ENCODE measurements around the gene PALB2.
"Not testable (repeated sequence)": the region's sequence is repeated elsewhere in the genome, so short reads cannot be mapped to it uniquely, and the experiment has no call there.

Gene PALB2

DNA sequence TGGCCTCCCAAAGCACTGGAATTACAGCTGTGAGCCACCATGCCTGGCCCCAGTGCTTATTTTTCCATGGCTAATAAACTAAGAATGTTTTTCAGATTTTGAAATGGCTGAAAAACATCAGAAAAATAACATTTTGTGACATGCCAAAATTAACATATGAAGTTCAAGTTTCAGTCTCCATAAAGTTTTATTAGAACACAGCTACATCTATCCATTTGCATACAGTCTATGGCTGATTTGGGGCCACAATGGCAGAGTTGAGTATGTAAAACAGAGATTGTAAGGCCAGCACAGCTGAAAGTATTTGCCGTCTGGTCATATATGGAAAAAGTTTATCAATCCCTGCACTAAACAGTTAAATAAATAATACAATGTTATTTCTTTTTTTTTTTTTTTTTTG, 31.2 kb downstream of the PALB2 start:
- ATAC-seq: no peak
- no peak overlapping the region for H3K27ac Mint-ChIP-seq
- DNase-seq (ENCODE audit: low spot score in 2 of 2): no peak
- H3K4me3 Mint-ChIP-seq: no peak overlapping the region
- no peaks in the 10 kb centered on the region for H3K9me3 Mint-ChIP-seq
- H3K36me3 Mint-ChIP-seq: peaks cover 62% of the 10 kb centered on the region
- no peaks in the 10 kb centered on the region for H3K4me1 Mint-ChIP-seq

GRCh38 chr16:23608194-23608593, 32.9 kb downstream of the PALB2 start:
- H3K27ac Mint-ChIP-seq: no peak overlapping the region
- no peaks in the 10 kb centered on the region for H3K9me3 Mint-ChIP-seq
- H3K4me1 Mint-ChIP-seq: no peaks in the 10 kb centered on the region
- H3K4me3 Mint-ChIP-seq: no peak overlapping the region
- ATAC-seq (no peak), DNase-seq (ENCODE audit: low spot score in 2 of 2) (no peak)
- H3K36me3 Mint-ChIP-seq: peaks cover 57% of the 10 kb centered on the region

GRCh38 chr16:23607726-23608125, 33.4 kb downstream of the PALB2 start:
- H3K9me3 Mint-ChIP-seq: no peaks in the 10 kb centered on the region
- H3K4me1 Mint-ChIP-seq: no peaks in the 10 kb centered on the region
- no peak overlapping the region for H3K27ac Mint-ChIP-seq
- no peak overlapping the region for H3K4me3 Mint-ChIP-seq
- ATAC-seq (no peak), DNase-seq (ENCODE audit: low spot score in 2 of 2) (no peak)
- H3K36me3 Mint-ChIP-seq: peaks cover 57% of the 10 kb centered on the region

- ATAC-seq (no peak), DNase-seq (ENCODE audit: low spot score in 2 of 2) (peak in 1 of 2 donors; percentile 3)
- Mint-ChIP-seq H3K4me3 (peak overlapping the region; percentile 75), H3K4me1 (peaks cover 30% of the 10 kb centered on the region), H3K9me3 (no peaks in the 10 kb centered on the region), H3K36me3 (peaks cover 41% of the 10 kb centered on the region), H3K27ac (peak overlapping the region; percentile 61)
These were observed 43.9 kb downstream of the PALB2 start for GRCh38 chr16:23597003-23597756.

DNA sequence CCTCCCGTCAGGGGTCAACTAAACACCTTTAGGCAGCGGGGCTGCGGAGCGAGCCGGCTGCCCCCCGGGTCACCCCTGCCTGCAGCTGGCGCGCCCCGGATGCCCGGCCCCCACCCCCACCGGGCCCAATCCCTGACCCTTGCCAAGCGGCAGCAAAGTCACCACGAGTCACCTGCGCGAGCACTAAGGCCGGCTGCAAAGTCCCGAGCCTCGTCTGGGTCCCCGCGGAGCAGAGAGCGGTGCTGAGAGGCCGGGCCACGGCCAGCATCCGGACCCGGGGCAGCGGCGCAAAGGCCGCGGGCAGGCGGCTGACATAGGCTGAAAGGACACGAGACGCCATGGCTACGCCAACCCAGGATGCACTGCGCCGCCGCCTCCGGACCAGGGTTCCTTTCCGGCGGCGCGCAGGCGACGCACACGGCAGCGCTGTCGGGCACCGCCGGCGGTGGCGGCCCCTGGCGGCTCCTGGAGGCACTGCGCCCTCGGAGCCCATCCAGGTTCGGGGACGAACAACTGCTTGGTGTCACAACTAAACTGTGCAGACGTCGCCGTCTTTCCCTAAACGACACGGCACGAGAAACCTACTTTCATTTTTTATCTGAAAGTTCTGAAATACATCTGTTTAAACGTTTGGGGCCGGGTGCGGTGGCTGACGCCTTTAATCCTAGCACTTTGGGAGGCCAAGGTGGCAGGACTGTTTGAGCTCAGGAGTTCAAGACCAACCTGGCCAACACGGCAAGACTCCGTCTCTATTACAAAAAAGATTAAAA, 45.0 kb downstream of the PALB2 start, which contains the start of gene NDUFAB1:
TSS of gene NDUFAB1 (minus strand) at position 366 of the 770 bp plus-strand sequence. CDS start at position 340, 26 bp downstream.
- Mint-ChIP-seq H3K4me1 (peaks cover 39% of the 10 kb centered on the region), H3K27ac (peak within 1 kb of the TSS; percentile 86), H3K4me3 (peak within 1 kb of the TSS; percentile 75), H3K36me3 (peaks cover 41% of the 10 kb centered on the region), H3K9me3 (no peaks in the 10 kb centered on the region)
- ATAC-seq: peak; percentile 99
- DNase-seq (ENCODE audit: low spot score in 2 of 2): peak; percentile 97 to 98

GRCh38 chr16:23595246-23595950, 45.7 kb downstream of the PALB2 start:
- no peaks in the 10 kb centered on the region for H3K9me3 Mint-ChIP-seq
- peaks cover 39% of the 10 kb centered on the region for H3K4me1 Mint-ChIP-seq
- ATAC-seq (peak; percentile 22), DNase-seq (ENCODE audit: low spot score in 2 of 2) (peak in 1 of 2 donors; percentile 52)
- H3K27ac Mint-ChIP-seq: peak overlapping the region; percentile 86
- H3K4me3 Mint-ChIP-seq: peak overlapping the region; percentile 75
- H3K36me3 Mint-ChIP-seq: peaks cover 41% of the 10 kb centered on the region

DNA sequence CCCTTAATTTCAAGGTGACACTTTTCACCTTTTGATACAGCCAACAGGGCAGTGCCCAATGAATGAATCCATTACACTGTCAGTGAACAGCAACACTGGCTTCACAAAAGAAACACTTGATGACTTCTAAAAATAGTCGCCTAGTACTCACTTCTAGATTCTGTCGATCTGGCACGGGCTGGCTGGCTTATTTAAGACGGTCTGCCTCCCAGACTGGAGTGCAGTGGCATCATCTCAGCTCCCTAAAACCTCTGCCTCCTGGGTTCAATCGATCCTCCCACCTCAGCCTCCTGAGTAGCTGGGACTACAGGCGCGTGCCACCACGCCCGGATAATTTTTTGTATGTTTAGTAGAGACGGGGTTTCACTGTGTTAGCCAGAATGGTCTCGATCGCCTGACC, 46.9 kb downstream of the PALB2 start:
- H3K4me3 Mint-ChIP-seq: no peak overlapping the region
- H3K27ac Mint-ChIP-seq: no peak overlapping the region
- DNase-seq (ENCODE audit: low spot score in 2 of 2) (no peak), ATAC-seq (no peak)
- H3K9me3 Mint-ChIP-seq: no peaks in the 10 kb centered on the region
- peaks cover 54% of the 10 kb centered on the region for H3K36me3 Mint-ChIP-seq
- H3K4me1 Mint-ChIP-seq: peaks cover 39% of the 10 kb centered on the region

- no peaks in the 10 kb centered on the region for H3K9me3 Mint-ChIP-seq
- no peak overlapping the region for H3K4me3 Mint-ChIP-seq
- peaks cover 94% of the 10 kb centered on the region for H3K36me3 Mint-ChIP-seq
- no peak for ATAC-seq
- DNase-seq (ENCODE audit: low spot score in 2 of 2): no peak
- peaks cover 22% of the 10 kb centered on the region for H3K4me1 Mint-ChIP-seq
- no peak overlapping the region for H3K27ac Mint-ChIP-seq
These were observed 50.9 kb downstream of the PALB2 start for GRCh38 chr16:23590181-23590580.

GRCh38 chr16:23587726-23588125, 53.4 kb downstream of the PALB2 start:
- no peak overlapping the region for H3K27ac Mint-ChIP-seq
- no peak overlapping the region for H3K4me3 Mint-ChIP-seq
- ATAC-seq (no peak), DNase-seq (ENCODE audit: low spot score in 2 of 2) (no peak)
- no peaks in the 10 kb centered on the region for H3K9me3 Mint-ChIP-seq
- H3K4me1 Mint-ChIP-seq: peaks cover 13% of the 10 kb centered on the region
- H3K36me3 Mint-ChIP-seq: peaks cover 99% of the 10 kb centered on the region

DNA sequence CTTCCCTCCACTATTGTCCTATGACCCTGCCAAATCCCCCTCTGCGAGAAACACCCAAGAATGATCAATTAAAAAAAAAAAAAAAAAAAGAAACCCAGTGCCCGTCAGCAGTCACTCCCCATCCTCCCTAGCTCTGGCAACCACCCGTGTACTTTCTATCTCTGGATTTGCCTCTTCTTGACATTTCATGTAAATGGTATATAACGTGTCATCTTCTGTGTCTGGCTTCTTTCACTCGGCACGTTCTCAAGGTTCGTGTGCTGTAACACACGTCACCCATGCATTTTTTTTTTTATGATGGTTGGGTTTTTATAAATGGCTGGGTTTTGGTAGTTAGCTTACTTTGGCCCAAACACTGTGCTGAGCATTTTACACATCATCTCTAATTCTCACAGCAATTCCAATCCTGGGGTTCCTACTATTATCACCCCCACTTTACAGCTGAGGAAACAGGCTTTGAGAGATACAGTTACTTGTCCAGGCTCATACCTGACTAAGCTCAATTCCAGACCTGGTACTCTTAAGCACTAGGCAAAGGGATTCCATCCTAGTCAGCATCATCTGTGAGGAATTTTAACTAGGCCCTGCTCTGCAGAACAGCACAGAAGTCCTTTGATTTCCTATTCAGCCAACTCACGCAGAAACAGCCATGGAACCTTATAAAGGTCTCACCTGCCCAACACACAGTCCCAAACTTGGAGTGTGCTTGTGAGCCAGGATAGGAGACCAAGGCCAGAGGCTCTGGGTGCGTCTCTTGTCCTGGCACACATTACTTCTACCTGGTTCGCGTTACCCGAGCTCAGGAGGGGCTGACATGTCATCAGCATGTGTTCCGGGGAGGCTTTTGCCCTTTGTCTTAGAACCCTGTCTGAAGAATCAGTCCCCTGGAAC, 56.7 kb downstream of the PALB2 start:
- H3K27ac Mint-ChIP-seq: no peak overlapping the region

DNA sequence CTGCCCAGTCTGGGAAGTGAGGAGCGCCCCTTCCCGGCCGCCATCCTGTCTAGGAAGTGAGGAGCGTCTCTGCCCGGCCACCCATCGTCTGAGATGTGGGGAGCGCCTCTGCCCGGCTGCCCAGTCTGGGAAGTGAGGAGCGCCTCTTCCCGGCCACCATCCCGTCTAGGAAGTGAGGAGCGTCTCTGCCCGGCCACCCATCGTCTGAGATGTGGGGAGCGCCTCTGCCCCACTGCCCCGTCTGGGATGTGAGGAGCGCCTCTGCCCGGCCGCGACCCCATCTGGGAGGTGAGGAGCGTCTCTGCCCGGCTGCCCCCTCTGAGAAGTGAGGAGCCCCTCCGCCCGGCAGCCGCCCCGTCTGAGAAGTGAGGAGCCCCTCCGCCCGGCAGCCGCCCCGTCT, 57.8 kb downstream of the PALB2 start:
- peaks cover 99% of the 10 kb centered on the region for H3K36me3 Mint-ChIP-seq
- ATAC-seq; H3K27ac Mint-ChIP-seq; H3K9me3 Mint-ChIP-seq; H3K4me3 Mint-ChIP-seq; DNase-seq (ENCODE audit: low spot score in 2 of 2); H3K4me1 Mint-ChIP-seq: not testable (repeated sequence)

More for the DNA sequence above, 56.7 kb downstream of the PALB2 start:
- H3K9me3 Mint-ChIP-seq: no peaks in the 10 kb centered on the region
- H3K4me3 Mint-ChIP-seq: no peak overlapping the region
- no peak for DNase-seq (ENCODE audit: low spot score in 2 of 2)
- ATAC-seq: no peak
- no peaks in the 10 kb centered on the region for H3K4me1 Mint-ChIP-seq
- H3K36me3 Mint-ChIP-seq: peaks cover 99% of the 10 kb centered on the region

DNA sequence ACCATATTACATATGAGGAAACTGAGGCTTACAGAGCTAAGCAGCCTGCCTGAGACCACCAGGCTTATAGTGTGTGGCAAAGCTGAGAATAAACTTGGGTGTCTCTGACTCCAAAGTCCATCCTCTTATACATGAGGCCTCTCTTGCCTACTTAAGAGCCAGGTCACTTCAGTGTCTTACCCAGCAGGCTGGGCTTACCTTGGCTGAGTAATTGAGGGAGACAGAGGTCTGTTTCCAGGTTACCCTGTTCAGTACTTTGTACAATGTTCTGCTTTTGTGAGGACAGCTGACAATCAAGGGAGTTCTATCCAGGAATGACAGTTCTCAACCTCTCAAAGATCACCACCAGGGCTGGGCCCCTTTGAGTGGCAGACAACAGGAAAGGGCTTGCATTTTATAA, 59.3 kb downstream of the PALB2 start:
- no peak for ATAC-seq
- no peak for DNase-seq (ENCODE audit: low spot score in 2 of 2)
- Mint-ChIP-seq H3K27ac (no peak overlapping the region), H3K4me1 (no peaks in the 10 kb centered on the region), H3K36me3 (peaks cover 85% of the 10 kb centered on the region), H3K4me3 (no peak overlapping the region), H3K9me3 (no peaks in the 10 kb centered on the region)

DNA sequence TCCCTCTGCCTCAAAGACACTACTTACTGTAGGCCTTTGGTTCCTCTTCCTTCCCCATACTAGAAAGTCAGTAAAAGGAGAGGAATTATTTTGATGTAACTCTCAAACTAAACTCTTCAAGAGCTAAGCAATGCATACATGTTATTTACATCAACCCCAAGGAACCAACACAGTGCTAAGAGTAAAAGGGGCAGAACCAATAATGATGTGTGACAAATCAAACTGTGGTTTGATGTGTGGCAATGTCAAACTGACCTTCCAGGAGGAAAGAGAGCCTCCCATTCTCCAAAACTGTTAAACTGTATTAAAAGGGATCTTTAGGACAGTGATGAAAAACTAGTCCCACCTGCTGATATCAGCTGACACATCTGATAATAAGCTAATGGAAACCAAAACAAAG, 60.7 kb downstream of the PALB2 start:
- Mint-ChIP-seq H3K27ac (no peak overlapping the region), H3K36me3 (peaks cover 76% of the 10 kb centered on the region), H3K9me3 (no peaks in the 10 kb centered on the region), H3K4me3 (no peak overlapping the region), H3K4me1 (no peaks in the 10 kb centered on the region)
- no peak for ATAC-seq
- DNase-seq (ENCODE audit: low spot score in 2 of 2): no peak

- ATAC-seq (no peak), DNase-seq (ENCODE audit: low spot score in 2 of 2) (no peak)
- Mint-ChIP-seq H3K27ac (no peak overlapping the region), H3K9me3 (no peaks in the 10 kb centered on the region), H3K4me1 (no peaks in the 10 kb centered on the region), H3K36me3 (peaks cover 71% of the 10 kb centered on the region), H3K4me3 (no peak overlapping the region)
These were observed 61.7 kb downstream of the PALB2 start for GRCh38 chr16:23579371-23579770.
